GM12865 (cell line): ENCODE data around the gene AIFM3.

Experiments used
- DNase-seq: peaks from one replicate; pipeline ENCODE4 v3.0.0; 2010; ENCODE audit warnings: low read depth
- H3K4me3 ChIP-seq: 2 replicates; pipeline ENCODE4 v1.5.1; 2011; ENCODE audit warnings: mild to moderate bottlenecking, low read depth, low read length, control low read depth
- TF ChIP-seq, protein P1 (sequence below): IDR thresholded peaks from 2 replicates; pipeline ENCODE4 v1.5.1; 2011; ENCODE audit warnings: low read length, control low read depth, low read depth, inconsistent platforms; ENCODE audit not compliant: insufficient read depth; ENCODE audit errors: missing control alignments

Gene AIFM3

DNA sequence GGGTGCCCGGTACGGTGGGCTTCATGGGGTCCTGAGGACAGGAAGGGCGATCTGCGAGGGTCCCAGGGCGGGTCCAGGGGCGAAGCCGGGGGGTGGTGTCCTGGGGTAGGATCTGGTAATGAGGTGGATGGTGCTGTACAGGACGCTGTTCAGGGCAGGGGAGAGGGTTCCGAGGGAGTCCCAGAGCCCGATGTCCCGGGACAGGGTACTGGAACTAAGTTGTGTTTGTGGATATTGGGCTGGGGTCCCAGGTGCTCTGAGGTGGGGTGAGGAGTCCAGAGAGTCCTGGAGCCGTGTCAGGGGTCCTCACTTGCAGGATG, 15.5 kb downstream of the AIFM3 start:
- DNase-seq, result no peak
- peak overlapping the region; percentile 75 for H3K4me3 ChIP-seq
- TF ChIP-seq, protein P1, sequence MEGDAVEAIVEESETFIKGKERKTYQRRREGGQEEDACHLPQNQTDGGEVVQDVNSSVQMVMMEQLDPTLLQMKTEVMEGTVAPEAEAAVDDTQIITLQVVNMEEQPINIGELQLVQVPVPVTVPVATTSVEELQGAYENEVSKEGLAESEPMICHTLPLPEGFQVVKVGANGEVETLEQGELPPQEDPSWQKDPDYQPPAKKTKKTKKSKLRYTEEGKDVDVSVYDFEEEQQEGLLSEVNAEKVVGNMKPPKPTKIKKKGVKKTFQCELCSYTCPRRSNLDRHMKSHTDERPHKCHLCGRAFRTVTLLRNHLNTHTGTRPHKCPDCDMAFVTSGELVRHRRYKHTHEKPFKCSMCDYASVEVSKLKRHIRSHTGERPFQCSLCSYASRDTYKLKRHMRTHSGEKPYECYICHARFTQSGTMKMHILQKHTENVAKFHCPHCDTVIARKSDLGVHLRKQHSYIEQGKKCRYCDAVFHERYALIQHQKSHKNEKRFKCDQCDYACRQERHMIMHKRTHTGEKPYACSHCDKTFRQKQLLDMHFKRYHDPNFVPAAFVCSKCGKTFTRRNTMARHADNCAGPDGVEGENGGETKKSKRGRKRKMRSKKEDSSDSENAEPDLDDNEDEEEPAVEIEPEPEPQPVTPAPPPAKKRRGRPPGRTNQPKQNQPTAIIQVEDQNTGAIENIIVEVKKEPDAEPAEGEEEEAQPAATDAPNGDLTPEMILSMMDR, result no peak

DNA sequence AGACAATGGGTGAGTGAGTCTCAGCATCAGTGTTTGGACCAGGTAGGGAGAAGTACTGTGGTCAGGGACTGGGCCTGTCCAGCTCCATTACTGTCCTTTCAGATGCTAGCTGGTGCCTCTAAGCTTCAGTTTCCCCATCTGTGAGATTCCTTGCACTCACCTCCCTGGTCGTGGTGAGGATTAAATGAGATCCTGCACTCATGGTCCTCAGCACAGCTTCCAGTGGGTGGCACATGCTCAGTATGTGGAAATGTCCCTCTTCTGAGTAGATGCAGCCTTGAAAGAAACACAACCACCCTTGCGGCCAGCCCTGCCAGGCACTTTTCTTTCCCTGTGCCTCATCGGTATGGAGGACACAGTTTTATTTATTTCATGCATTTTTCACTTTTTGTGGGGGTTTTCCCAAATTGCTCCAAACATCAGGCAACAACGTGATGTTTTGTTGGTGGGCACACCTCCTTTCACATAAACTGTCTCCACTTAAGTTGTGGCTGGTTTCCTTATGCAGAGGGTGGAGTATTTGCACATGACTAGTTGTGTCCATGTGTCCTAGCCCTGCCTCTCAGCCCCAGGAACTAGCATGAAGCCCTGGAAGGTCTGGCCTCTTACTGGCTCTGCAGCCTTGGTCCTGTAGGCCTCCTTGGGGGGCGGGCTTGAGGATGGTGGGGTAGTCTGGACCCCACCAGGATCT, 16.2 kb downstream of the AIFM3 start:
- H3K4me3 ChIP-seq, result peak overlapping the region; percentile 75
- TF ChIP-seq, protein P1, result no peak

DNA sequence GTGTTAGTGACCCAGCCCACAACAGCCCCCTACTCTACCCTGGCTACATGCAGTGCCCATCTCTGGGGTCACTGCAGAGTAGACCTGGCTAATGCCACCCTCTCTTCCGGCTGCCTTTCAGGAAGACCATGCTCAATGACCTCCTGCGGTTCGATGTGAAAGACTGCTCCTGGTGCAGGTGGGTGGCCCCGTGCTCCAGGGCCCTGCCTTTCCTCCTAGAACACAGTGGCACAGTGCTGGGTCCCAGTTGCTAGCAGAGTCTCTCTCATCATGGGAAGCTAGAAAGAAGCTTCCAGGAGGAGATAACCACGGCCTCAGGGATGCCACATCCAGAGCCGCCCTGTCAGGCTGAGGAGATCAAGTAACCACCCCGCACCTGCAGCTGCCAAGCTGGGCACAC, 18.7 kb downstream of the AIFM3 start:
- TF ChIP-seq, protein P1, result no peak
- H3K4me3 ChIP-seq, result no peak overlapping the region
- DNase-seq, result no peak

More for the DNA sequence above, 16.2 kb downstream of the AIFM3 start:
- no peak for DNase-seq

DNA sequence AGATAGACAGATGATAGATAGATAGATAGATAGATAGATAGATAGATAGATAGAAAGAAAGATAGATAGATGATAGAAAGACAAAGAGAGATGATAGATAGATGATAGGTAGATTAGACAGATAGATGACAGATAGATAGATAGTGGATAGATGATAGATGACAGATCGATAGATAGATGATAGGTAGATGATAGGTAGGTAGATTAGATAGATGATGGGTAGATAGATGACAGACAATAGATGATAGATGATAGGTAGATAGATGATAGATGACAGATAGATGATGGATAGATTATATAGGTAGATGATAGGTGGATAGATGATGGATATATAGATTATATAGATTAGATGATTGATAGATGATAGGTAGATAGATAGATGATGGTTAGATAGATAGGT, 19.3 kb downstream of the AIFM3 start:
- no peak for DNase-seq

DNA sequence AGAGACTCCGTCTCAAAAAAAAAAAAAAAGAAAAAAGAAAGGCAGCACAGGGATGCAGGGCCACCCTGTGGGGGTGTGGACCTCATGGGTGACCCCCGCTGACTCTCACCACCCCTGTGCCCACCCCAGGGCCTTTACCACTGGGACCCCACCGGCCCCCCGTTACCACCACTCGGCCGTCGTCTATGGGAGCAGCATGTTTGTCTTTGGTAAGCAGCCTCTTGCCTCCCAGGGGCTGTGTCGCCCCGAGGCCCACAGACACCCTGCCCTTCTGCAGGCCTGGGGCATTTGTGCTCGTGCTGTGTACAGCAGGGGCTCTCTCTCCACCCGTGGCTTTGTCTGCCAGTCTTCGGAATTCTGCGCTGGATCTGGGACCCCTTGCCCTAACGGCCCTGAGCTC, 20.3 kb downstream of the AIFM3 start:
- TF ChIP-seq, protein P1, result no peak
- no peak overlapping the region for H3K4me3 ChIP-seq
- DNase-seq, result no peak

More for the DNA sequence above, 19.3 kb downstream of the AIFM3 start:
- H3K4me3 ChIP-seq, result no peak overlapping the region
- TF ChIP-seq, protein P1, result no peak

DNA sequence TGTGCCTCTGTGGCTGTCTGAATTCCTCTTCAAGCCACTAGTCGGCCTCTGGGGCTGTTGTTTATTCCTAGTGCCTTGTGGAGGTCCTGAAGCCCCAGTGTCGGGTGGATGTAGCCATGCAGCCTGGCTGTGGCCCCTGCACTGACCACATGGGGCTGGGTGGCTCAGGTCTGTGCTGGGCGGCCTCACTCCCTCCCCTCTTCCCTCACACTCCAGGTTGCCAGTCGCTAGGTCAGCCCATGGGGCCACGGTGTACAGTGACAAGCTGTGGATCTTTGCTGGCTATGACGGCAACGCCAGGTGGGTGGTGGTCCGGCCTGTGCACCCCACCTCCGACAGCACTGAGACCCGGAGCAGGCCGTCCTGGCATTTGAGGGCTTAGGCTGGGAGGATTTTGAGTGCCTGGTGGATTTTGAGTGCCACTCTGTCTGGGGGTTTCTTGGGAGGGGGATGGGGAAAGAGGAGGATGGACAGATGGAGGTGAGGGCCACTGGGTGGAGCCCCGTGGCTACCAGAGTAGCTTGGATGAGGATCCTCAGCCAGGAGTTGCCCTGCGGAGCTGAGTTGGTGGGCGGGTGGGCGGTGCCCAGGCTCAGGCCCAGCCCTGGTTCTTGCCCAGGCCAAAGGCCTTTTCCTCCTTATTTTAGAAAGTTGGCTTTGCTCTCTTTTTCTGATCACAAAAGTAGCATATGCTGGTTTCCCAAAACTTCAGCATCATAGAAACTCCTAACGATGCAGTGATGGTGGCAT, 21.7 kb downstream of the AIFM3 start:
- H3K4me3 ChIP-seq, result no peak overlapping the region
- TF ChIP-seq, protein P1, result no peak
- DNase-seq, result no peak
